Subcutaneous adipose tissue (tissue), 4 donors: ENCODE data around the gene TJAP1. TPM values are rescaled to one million over a fixed set of nuclear protein-coding genes. Genes with fewer than 3 reads are reported as not detected.

Experiments used
- CTCF ChIP-seq: fragments of 450-650 bp; IDR thresholded peaks from one replicate; pipeline ENCODE4 v1.5.1; 2016; ENCODE audit warnings: low read depth, mild to moderate bottlenecking, control low read depth, antibody characterized with exemption, moderate library complexity
- total RNA-seq, 4 donors: library from RNA; depleted of rRNA; stranded (reverse); fragments of >200 nt; gene quantifications; one replicate each; pipeline ENCODE4 v1.1.0, GENCODE V29; 2016

The TJAP1 gene
- total RNA-seq, 4 donors from 2014 or later, result 13.4 to 29.6 (median 16.3) TPM

DNA sequence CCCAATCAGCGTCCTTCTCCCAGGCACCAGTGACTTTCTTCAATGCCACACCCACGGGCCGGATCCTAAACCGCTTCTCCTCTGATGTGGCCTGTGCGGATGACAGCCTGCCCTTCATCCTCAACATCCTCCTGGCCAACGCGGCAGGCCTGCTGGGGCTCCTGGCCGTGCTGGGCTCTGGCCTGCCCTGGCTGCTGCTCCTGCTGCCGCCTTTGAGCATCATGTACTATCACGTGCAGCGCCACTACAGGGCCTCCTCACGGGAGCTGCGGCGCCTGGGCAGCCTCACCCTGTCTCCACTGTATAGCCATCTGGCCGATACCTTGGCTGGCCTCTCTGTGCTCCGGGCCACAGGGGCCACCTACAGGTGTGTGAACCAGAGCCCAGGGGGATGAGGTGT, 31.8 kb upstream of the TJAP1 start:
- TF ChIP-seq CTCF, result no peak

DNA sequence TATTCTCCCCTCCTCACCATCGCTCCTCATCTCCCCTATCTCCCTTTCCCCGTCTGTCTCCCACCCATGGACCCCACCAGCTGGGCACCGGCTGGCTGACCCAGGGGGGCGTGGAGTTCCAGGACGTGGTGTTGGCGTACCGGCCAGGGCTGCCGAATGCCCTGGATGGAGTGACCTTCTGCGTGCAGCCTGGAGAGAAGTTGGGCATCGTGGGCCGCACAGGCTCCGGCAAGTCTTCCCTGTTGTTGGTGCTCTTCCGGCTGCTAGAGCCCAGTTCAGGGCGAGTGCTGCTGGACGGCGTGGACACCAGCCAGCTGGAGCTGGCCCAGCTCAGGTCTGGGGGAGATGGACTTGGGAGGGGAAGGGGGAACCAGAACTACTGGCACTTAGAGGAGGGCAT, 29.8 kb upstream of the TJAP1 start:
- TF ChIP-seq CTCF, result no peak

GRCh38 chr6:43448916-43449315, 28.5 kb upstream of the TJAP1 start:
- TF ChIP-seq CTCF, result no peak

DNA sequence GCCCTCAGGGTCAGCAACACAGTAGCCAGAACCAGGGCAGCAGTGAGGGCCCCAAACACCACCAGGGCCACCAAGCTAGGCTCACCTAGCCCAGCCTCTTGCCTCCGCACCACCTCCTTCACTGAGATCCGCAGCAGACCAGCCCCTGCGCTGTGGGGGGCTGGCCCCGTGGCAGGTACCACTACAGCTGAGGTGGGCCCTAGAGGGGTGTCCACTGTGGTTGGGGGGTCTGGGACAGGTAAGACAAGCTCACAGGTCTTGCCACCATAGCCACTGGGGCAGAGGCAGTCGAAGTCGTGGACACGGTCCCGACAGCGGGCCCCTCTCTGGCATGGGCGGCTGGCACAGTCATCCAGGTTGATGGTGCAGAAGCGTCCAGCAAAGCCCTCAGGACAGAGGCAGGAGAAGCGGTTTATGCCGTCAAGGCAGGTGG, 26.7 kb upstream of the TJAP1 start:
- TF ChIP-seq CTCF, result no peak

DNA sequence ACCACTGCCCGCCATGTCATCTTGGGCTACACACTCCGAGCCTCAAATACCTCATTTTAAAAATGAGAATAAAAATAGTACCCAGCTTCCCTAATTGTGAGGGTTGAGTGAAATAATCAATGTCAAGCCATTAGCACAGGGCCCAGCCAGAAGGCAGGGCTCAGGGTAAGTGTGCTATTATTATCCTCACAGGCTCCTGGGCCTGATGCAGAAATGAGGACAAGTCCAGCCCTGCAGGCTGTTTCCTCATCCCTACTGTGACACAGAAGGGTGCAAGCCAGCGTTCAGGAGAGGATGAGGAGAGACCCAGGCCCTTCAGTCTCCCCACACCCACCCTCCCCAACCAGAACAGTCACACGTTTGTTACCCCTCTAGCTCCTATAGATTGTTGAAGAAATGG, 26.0 kb upstream of the TJAP1 start:
- no peak for TF ChIP-seq CTCF

GRCh38 chr6:43451939-43452338, 25.4 kb upstream of the TJAP1 start:
- TF ChIP-seq CTCF, result no peak

- TF ChIP-seq CTCF, result no peak
Measured at GRCh38 chr6:43452896-43453295, 24.5 kb upstream of the TJAP1 start.

DNA sequence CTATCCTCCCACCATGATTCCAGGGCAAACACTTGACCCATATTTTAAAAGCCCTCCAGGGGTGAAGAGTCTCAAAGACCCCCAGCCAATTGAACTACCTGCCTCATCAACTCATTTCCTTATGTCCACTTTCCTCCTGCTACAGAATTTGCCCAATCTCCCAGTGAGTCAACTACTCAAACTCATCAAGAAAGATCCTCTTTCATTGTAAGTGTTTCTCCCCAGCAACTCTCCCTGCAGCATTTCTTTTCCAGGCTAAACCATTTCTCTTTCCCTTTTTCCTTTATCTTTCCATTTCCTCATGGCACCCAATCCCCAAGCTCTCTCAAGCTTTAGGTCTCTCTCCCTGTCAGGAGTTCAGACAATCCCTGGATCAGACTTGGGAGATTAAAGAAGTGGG, 23.5 kb upstream of the TJAP1 start:
- no peak for TF ChIP-seq CTCF
